Measurements from ENCODE around the gene FHOD3.

Gene FHOD3

GRCh38 chr18:36572135-36572856 is 274.8 kb downstream of the FHOD3 start:
- peak; percentile 66 for DNase-seq (ENCODE audit: low read depth)
- TF ChIP-seq CTCF (conservative IDR thresholded peaks at IDR 0.05; ENCODE audit: low read length) = peak; percentile 77
- no peak overlapping the region for H3K4me3 ChIP-seq (ENCODE audit: low read length)

GRCh38 chr18:36576339-36576738 is 278.8 kb downstream of the FHOD3 start:
- no peak overlapping the region for H3K4me3 ChIP-seq (ENCODE audit: low read length)
- no peak for DNase-seq (ENCODE audit: low read depth)
- TF ChIP-seq CTCF (conservative IDR thresholded peaks at IDR 0.05; ENCODE audit: low read length) = no peak

- DNase-seq (ENCODE audit: low read depth) = peak; percentile 78
- no peak for TF ChIP-seq CTCF (conservative IDR thresholded peaks at IDR 0.05; ENCODE audit: low read length)
- H3K4me3 ChIP-seq (ENCODE audit: low read length) = no peak overlapping the region
Observed at GRCh38 chr18:36578871-36579710, 281.6 kb downstream of the FHOD3 start.

- DNase-seq (ENCODE audit: low read depth) = peak; percentile 76
- H3K4me3 ChIP-seq (ENCODE audit: low read length) = no peak overlapping the region
- TF ChIP-seq CTCF (conservative IDR thresholded peaks at IDR 0.05; ENCODE audit: low read length) = peak; percentile 46
Observed at GRCh38 chr18:36580266-36580665, 282.8 kb downstream of the FHOD3 start.

GRCh38 chr18:36580874-36581750 is 283.6 kb downstream of the FHOD3 start:
- peak; percentile 91 for DNase-seq (ENCODE audit: low read depth)
- no peak overlapping the region for H3K4me3 ChIP-seq (ENCODE audit: low read length)
- TF ChIP-seq CTCF (conservative IDR thresholded peaks at IDR 0.05; ENCODE audit: low read length) = no peak

- DNase-seq (ENCODE audit: low read depth) = no peak
- no peak overlapping the region for H3K4me3 ChIP-seq (ENCODE audit: low read length)
- no peak for TF ChIP-seq CTCF (conservative IDR thresholded peaks at IDR 0.05; ENCODE audit: low read length)
Observed at GRCh38 chr18:36582988-36583745, 285.7 kb downstream of the FHOD3 start.
